ENCODE data around the gene EIF4E2.

EIF4E2 gene

DNA sequence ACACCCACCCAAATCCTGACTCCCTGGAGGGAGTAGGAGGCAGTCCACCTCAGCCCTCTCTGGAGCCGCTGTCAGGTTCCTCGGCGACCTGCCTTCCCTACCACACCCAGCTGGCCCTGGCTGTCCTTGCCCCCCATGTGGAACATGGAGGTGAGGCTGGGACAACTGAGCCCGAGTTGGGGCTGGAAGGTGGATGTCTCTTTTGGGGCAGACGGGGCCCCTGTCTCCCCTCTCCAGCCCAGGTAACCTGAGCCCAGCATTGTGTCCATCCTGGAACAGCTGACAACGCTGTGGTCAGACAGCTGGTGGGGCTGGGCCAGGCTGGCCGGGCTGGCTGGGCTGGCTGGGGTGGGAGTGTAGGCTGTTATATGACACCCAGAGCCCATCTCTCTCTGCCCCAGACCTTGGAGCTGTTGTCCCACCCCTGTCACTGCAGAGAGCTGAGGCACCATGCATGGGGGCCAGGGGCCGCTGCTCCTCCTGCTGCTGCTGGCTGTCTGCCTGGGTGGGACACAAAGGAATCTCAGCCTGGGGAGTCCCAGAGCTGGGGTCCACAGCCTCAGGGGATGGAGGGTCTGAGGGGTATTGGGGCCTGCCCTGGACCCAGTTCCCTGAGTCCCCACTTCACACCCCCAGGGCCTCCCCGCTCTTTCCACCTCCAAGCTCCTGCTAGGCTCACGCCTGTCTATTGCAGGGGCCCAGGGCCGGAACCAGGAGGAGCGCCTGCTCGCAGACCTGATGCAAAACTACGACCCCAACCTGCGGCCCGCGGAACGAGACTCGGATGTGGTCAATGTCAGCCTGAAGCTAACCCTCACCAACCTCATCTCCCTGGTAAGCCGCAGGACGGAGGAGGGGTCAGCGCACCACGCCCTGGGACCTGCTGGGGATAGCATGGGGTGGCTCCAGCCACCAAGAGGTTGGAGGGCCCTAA, 10.9 kb upstream of the EIF4E2 start, which contains the start of gene CHRNG:
Gene CHRNG, plus strand, starts transcription at position 395 of the 934 bp plus-strand sequence. Its CDS starts 56 bp downstream, at position 451.
- no peak for DNase-seq

DNA sequence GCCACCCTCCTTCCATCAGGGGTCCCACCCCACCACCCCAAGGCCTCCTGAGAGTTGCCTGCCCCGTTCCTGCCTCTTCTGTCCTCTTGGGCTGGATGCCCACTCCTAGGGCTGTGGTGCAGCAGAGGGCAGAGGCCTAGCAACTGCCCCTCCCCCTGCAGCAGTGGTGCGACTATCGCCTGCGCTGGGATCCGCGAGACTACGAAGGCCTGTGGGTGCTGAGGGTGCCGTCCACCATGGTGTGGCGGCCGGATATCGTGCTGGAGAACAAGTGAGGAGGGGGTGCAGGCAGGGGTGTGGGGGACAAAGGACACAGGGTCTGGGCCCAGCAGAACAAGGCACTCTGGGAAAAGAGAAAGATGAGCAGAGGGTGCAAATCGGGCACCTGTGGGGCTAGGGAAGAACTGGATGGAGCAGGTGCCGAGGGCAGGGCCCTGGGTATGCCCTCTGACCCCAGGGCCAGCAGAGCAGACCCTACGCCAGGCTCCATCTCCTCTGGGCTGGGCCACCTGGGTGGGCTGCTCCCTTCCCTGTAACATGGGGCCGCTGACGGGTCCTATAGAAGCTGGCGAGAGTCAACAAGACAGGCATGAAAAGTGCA, 9.9 kb upstream of the EIF4E2 start:
- DNase-seq = no peak

DNA sequence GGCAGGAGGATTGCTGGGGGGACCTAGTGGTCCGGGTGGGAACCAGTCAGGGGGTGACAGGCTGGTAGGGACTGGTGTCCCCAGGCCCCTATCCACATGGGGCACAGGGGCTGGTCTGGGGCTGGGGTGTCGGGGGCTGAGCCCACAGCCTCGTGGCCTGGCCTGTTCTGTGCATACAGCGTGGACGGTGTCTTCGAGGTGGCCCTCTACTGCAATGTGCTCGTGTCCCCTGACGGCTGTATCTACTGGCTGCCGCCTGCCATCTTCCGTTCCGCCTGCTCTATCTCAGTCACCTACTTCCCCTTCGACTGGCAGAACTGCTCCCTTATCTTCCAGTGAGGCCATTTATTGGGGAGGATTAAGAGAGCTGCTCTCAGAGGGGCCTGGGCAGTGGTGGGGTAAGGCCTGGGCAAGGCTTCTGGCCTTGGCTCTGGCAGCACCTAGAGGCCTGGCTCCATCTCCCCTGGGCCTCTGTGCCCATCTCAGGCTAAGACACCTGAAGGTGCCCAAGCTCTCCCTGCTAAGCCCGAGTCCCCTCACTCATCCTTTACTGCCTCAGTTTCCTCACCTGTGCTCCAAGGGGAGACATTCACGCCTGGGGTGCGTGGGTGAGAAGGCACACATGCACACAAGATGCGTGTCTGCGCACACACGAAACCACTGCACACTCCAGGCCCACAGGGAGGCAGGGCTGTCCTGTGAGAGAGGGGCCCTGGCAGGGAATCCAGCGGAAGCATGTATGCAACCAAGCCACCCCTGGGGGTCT, 9.1 kb upstream of the EIF4E2 start:
- no peak for DNase-seq

DNA sequence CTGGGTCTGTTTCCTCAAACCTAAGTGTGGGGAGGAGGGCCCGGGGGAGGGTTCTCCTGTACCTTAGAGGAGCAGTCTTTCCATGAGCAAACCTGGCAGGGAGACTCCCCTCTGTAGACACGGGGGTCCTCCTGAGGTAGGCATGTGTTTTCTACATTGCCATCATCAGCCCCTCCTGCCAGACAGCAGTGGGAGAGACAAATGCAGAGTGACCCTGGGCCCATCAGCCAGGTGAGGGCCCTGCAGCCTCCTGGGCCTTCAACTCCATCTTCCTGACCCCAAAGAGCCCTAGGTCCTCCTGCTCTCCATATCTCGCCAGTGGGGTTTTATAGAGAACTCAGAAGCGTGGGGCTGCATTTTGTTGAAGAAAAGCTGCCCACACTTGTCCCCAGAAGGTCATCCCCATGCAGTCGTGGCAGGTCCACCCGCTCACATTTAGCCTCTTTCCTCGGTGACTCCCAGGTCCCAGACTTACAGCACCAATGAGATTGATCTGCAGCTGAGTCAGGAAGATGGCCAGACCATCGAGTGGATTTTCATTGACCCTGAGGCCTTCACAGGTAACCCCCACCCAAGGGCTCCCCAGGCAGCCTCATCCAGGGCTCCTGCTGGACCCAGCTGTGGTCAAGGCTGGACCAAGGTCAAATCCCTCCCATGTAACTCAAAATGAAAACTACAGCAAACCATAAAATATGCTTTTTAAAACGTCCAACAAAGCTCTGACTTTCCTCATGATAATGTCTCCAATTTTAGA, 8.4 kb upstream of the EIF4E2 start:
- DNase-seq = no peak

DNA sequence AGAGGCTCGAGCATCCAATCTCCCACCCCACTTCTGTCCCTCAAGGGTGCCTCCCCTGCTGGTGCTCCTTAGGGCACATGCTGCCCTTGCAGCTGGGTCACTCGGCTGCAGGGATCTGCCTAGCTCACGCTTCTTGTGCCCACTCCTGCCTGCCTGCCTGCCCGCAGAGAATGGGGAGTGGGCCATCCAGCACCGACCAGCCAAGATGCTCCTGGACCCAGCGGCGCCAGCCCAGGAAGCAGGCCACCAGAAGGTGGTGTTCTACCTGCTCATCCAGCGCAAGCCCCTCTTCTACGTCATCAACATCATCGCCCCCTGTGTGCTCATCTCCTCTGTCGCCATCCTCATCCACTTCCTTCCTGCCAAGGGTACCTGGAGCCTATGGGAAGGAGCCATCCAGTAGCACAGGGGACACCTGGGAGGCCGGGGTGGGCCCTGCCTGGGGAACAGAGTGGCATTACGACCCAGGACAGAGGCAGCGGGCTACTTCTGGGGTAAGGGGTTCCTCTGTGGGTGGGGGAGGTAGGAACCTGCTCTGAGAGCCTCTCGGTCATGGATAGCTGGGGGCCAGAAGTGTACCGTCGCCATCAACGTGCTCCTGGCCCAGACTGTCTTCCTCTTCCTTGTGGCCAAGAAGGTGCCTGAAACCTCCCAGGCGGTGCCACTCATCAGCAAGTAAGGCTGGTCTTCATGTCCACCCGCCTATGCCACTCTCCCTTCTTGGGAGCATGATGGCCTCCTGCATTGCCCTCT, 7.6 kb upstream of the EIF4E2 start:
- no peak for DNase-seq

DNA sequence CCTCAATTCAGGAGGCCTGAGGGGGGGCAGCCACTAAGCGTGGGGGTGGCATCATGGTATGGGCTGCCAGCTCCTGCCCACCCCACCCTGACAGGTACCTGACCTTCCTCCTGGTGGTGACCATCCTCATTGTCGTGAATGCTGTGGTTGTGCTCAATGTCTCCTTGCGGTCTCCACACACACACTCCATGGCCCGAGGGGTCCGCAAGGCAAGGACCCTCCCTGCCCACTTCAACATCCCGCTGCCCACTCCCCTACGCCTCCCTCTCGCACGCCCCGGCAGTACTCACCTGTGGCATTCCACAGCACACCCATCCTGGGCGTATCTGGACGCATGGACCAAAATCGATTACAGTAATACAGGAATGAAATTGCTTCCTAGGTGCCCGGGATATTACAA, 7.0 kb upstream of the EIF4E2 start:
- DNase-seq = no peak

DNA sequence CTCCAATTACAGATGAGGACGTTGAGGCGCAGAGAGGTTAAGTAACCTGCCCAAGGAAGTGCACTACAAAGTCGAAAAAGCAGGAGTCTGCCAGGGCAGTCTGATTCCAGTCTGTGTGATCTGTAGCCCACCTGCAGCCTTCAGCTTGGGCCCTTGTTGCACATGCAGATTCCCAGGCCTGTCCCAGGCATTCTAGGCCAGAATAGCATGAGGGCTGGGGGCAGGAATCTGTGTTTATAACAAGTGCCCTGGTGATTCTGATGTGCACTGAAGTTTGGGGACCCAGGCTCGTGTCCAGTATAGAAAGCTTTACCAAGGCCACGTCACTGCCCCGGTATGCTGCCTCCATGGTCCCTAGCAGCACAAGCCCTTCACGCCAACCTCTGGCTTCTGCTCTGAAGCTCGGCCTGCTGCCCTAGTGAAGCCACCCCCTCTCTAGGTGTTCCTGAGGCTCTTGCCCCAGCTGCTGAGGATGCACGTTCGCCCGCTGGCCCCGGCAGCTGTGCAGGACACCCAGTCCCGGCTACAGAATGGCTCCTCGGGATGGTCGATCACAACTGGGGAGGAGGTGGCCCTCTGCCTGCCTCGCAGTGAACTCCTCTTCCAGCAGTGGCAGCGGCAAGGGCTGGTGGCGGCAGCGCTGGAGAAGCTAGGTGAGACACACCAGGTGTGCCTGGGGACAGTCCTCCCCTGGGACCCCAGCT, 6.4 kb upstream of the EIF4E2 start:
- no peak for DNase-seq

DNA sequence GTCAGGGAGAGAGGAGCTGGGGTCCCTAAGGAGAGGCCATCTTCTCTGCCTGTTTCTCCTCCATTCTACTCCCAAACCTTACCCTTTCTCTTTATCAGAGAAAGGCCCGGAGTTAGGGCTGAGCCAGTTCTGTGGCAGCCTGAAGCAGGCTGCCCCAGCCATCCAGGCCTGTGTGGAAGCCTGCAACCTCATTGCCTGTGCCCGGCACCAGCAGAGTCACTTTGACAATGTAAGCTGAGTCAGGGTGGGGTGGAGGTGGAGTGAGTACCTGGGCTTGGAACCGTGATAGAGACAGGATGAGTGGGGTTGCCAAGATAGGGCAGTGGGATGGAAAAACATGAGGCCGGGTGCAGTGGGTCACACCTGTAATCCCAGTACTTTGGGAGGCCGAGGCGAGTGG, 5.8 kb upstream of the EIF4E2 start:
- DNase-seq = no peak

DNA sequence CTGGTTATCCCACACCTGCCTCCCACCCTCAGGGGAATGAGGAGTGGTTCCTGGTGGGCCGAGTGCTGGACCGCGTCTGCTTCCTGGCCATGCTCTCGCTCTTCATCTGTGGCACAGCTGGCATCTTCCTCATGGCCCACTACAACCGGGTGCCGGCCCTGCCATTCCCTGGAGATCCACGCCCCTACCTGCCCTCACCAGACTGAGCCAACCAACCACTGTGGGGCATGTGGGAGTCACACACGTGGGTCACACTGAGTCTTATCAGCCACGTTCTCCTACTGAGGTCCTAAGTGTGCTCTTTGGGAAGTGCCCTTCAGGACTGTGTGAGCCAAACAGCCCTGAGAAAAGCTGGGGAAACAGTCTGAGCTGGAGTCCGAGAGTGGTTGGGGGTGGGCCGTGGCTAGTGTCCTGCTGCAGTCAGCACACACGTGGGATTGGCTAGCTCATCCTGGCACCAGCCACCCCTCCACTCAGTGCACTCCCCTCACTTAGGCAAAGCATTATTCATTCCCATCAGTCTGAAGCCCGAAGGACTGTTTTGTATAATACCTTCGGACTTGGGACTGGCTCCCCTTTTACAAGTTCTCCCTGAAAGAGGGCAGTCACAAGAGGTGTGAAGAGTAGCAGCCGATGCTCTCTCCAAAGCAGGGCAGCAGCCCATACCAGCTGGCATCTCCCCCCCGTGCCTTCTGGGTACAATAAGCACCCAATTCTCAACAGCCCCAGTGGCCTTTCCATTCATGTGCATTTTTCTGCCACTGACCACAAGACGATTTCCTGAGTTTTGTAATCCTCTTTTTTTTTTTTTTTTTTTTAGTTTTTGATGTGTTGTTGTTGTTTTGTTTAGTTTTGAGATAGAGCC, 4.7 kb upstream of the EIF4E2 start:
- DNase-seq = no peak

DNA sequence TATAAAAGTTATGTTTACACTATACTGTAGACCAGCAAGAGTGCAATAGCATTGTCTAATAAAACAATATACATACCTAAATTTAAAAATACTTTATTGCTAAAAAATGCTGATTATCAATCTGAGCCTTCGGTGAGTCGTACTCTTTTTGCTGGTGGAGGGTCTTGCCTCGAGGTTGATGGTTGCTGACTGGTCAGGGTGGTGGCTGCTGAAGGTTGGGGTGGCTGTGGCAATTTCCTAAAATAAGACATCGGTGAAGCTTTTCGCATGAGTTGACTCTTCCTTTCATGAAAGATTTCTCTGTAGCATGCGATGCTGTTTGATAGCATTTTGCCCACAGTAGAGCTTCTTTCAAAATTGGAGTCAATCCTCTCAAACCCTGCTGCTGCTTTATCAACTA, 2.5 kb upstream of the EIF4E2 start:
- no peak for DNase-seq

DNA sequence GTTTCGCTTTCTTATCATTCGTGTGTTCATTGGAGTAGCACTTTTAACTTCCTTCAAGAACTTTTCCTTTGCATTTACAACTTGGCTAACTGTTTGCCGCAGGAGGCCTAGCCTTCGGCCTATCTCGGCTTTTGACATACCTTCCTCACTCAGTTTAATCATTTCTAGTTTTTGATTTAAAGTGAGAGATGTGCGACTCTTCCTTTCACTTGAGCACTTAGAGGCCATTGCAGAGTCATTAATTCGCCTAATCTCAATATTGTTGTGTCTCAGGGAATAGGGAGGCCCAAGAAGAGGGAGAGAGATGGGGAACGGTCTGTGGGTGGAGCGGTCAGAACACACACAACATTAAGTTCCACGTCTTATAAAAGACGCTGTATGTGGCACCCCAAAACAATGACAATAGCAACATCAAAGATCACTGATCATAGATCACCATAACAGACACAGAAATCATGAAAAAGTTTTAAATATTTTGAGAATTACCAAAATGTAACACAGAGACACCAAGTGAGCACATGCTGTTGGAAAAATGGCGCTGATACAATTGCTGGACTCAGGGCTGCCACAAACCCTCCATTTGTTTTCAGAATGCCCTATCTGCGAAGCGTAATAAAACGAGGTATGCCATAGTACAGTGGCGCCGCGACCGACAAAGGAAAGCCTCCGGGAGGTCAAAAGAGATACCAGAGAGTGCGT, 685 bp upstream of the EIF4E2 start:
- DNase-seq = no peak

DNA sequence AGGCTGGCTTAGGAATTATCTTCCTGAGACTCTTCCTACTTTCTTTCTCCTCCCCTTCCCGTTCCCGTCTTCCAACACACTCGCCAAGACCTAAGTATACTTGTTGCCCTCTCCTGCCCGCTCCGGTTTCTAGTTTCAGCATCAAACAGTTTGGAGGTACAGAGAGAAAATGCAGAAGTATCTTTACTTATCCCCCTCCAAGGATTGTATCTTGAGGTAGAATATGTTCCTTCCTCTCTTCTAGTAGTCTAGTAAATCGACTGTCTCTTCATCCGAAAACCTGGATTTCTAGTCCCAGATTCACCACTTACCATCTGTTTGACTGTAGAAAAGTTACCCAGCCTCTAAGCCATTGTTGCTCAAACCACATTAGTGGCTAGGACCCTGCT, 755 bp downstream of the EIF4E2 start:
- no peak for DNase-seq

DNA sequence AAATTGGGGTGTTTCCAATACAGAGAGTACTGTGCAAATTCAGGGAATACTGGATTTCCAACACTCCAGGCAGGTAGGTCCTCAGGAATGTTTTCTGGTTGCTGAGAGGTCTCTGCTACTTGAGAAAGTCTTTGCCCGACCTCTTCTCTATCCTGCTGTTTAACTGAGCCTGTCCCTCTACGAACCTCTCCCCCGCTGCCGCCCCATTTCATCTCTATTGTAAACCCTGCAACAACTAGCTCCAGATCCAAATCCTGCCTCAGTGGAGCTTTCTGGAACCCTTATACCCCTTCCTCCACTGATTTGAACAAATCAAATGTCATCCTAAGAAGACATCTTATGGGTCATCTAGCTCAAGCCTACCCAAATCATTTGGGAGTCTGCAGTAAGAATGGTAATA, 1.3 kb downstream of the EIF4E2 start:
- DNase-seq = no peak

DNA sequence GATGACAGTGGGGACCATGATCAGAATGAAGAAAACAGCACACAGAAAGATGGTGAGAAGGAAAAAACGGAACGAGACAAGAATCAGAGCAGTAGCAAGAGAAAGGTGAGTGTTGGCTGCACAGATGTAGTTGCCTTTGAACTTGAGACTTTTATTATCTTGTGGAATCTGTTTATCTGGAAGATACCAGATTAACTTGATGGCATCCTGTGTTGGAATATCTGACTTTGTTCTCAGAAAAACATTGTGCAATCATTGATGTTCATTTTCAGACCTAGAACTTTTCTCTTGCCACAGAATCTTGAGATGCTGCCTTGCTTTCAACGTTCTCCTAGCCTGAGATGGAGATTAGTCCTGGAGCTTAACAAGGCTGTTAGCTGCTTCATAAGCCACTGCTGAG, 5.9 kb downstream of the EIF4E2 start:
- DNase-seq = no peak

DNA sequence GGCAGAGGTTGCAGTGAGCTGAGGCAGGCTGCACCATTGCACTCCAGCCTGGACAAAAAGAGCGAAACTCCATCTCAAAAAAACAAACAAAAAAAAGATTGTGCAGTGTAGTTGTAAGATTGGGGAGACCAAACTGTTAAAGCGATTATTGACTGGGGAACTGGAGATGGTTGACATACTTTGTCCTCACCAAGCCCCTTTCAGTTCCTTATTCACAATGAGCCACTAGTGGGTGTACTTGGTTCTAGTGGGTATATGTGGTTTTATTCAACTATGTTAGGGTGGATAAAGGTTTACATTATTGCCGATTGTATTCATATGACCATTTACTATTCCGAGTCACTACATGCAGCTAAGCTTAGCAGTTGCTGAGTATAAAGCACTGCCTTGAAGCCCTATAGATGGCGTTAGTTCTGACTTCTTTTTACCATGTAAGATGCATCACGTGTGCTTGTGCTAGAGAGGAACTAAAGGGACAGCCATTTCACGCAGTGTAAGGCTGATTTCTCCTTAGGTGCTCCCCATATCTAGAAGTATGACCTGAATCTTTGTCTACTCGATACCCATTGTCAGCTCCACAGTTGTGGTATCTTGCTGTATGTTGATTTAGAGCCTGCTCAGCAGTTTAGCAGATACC, 12.1 kb downstream of the EIF4E2 start:
- DNase-seq = no peak

DNA sequence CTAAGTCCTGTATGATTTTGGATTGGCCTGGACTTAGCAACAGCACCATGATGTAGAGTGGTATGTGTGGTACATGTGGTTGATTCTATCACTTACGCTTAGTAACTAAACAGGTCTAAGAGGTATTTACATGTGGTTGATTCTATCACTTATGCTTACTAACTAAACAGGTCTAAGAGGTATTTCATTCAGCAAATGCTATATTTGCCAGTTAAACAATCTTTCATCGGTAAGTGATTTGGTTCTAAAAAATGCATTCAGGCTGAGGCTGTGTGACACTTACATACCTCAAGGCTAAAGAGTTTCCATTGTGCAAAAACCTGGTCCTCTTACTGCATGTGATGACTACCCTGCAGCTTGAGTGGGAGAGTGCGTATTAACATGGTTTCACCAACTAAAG, 13.1 kb downstream of the EIF4E2 start:
- DNase-seq = no peak

DNA sequence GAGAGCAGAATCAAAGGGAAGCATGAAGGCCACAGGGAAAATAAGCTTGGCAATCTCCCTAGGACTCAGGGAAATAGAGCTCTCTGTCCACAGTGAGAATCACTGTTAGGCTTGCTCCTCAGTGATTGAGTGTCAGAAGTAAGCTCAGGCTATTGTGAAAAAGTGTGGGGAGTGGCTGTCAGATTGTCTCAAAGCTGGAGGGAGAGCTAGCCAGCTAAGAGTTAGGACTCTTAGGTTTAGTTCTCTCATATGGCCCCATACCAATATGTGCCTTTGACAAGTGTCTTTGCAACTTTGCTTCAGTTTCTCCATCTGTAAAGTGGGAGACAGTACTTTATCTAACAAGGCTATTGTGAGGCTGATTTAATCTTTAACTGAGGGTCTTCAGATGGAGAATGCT, 17.2 kb downstream of the EIF4E2 start:
- no peak for DNase-seq

DNA sequence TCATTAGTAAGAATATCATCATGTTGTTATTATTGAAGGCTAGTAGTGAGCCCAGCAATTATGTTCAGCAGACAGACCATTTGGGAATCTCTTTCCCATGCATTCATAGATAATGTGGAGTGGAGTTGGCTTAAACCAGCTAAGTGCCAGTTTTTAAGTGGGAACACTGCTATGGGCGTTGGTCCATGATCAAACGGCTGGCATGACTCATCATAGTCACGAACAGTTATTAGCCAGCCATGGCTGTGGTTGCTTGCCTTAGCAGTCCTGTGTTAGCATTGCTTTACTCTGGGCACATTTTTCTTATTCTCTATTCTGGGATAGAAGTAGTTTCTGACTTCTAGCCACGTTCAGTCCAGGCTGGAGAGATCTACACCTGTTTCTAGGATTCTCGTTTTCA, 17.7 kb downstream of the EIF4E2 start:
- DNase-seq = no peak

DNA sequence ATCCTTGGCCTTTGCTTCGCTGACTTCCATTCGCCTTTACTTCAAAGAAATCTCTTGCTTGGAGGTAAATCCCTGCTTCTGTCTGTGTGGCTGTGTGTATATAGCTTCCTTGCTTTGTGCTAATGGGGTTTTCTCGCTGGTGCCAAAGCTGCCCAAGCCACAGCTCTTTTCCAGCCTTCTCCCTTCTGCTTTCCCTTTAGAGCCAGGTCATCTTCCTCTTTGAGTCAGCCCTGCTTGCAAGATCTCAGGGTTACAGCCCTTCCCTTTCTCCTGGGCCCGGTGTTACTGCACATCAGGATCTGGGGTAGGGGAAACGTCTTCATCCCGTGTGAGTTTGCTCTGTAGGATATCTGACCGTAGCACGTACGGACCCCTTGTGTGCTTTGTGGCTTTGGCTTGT, 19.1 kb downstream of the EIF4E2 start:
- DNase-seq = no peak

All from activated CD4-positive, alpha-beta T cell treated with anti-CD3 and anti-CD28 coated beads for 4 hours (primary cell).